ENCODE data around the gene LRWD1. TPM values are rescaled to one million over a fixed set of nuclear protein-coding genes. Genes with fewer than 3 reads are reported as not detected.

The LRWD1 gene
- total and polyA plus RNA-seq, 2 of the 13 experiments (the other 11 are each of a cell fraction or from before 2014, with no cell fraction given): 8.5 to 16.3 TPM

GRCh38 chr7:102453319-102453718 lies 11.5 kb upstream of the LRWD1 start:
- POLR2A ChIA-PET: no interaction called here
- Histone ChIP-seq H3K9ac (ENCODE audit: insufficient read depth, low read depth, low read length) (no peak overlapping the region), H3K27me3 (ENCODE audit: control insufficient read depth in 1 of 2, insufficient read depth in 2 of 2, low read length in 2 of 2) (no peaks in the 10 kb centered on the region), H3K4me2 (ENCODE audit: low read depth, low read length) (no peak overlapping the region), H3K9me3 (ENCODE audit: low read length) (no peaks in the 10 kb centered on the region), H3K4me3 (replicated peaks in 1 of 3; ENCODE audit: insufficient read depth in 1 of 3, low read depth in 2 of 3, low read length in 3 of 3) (no peak overlapping the region), H4K20me1 (ENCODE audit: insufficient read depth, low read length) (no peaks in the 10 kb centered on the region), H3K36me3 (replicated peaks in 1 of 2; ENCODE audit: control insufficient read depth in 1 of 2, insufficient read depth in 2 of 2, low read length in 2 of 2) (peaks cover 3 to 4% of the 10 kb centered on the region in 2 experiments; a peak in 3 of 5 replicates), H3K4me1 (ENCODE audit: insufficient read depth, low read length) (peaks cover 16% of the 10 kb centered on the region), H3K27ac (ENCODE audit: extremely low read length, insufficient read depth, low read length) (no peak overlapping the region), H3K79me2 (ENCODE audit: insufficient read depth, low read length) (no peaks in the 10 kb centered on the region), H2AFZ (ENCODE audit: low read length) (no peak overlapping the region)
- in situ Hi-C loops (cut with HindIII; ENCODE audit: extremely low pct_ligation_motif_present, low pct_unique_long_range_greater_than_20kb) (no loop called here), intact Hi-C loops (cut with micrococcal nuclease; ENCODE audit: unreplicated experiment) (no loop called here)
- FAIRE-seq: no peak
- TF ChIP-seq TBX2 (CRISPR knock-in tag; IDR thresholded peaks at IDR 0.05; ENCODE audit: borderline replicate concordance) (no peak), MYNN (CRISPR knock-in tag; IDR thresholded peaks at IDR 0.05; ENCODE audit: low read depth) (no peak), PHF5A (CRISPR knock-in tag; IDR thresholded peaks at IDR 0.05; ENCODE audit: low read depth, unreplicated experiment) (no peak), SMARCC2 (IDR thresholded peaks at IDR 0.05) (no peak), RBM39 (IDR thresholded peaks at IDR 0.05; ENCODE audit: low read depth, low read length, poor library complexity, severe bottlenecking) (no peak), ZNF589 (CRISPR knock-in tag; conservative IDR thresholded peaks at IDR 0.05) (no peak), ZNF337 (CRISPR knock-in tag; IDR thresholded peaks at IDR 0.05; ENCODE audit: borderline replicate concordance, low read depth) (no peak), ZNF414 (CRISPR knock-in tag; IDR thresholded peaks at IDR 0.05) (no peak), CEBPZ (IDR thresholded peaks at IDR 0.05; ENCODE audit: low read length) (no peak), ZSCAN9 (CRISPR knock-in tag; IDR thresholded peaks at IDR 0.05; ENCODE audit: borderline replicate concordance) (no peak), CHD4 (IDR thresholded peaks at IDR 0.05; ENCODE audit: borderline replicate concordance, low read length) (no peak), MXD3 (CRISPR knock-in tag; IDR thresholded peaks at IDR 0.05) (no peak), ZNF652 (CRISPR knock-in tag; IDR thresholded peaks at IDR 0.05; ENCODE audit: borderline replicate concordance, low read depth) (no peak), RAD51 (IDR thresholded peaks at IDR 0.05; ENCODE audit: borderline replicate concordance) (no peak)
- no peak for DNase-seq (ENCODE audit: low spot score)
- no TSS peak for BruUV-seq (replicated peaks)
- 96% methylated on average over 4 of the region's 7 CpGs for WGBS (ENCODE audit: low lambda C conversion rate)
- ATAC-seq: no peak
- CTCF ChIA-PET (ENCODE audit: low intra/inter-chr PET ratio, low total read pairs): no interaction called here
